Measurements from ENCODE around the gene KRTAP22-2.

Gene KRTAP22-2

GRCh38 chr21:30563072-30563471 is 27.1 kb downstream of the KRTAP22-2 start:
- Histone ChIP-seq H3K27ac (ENCODE audit: low read length) (no peak overlapping the region), H3K27me3 (ENCODE audit: low read depth, low read length) (no peaks in the 10 kb centered on the region), H3K36me3 (ENCODE audit: control insufficient read depth in 1 of 2, insufficient read depth in 2 of 2, low read length in 2 of 2) (no peaks in the 10 kb centered on the region), H3K9me3 (ENCODE audit: control insufficient read depth in 1 of 2, low read length in 2 of 2) (no peaks in the 10 kb centered on the region), H3K4me3 (ENCODE audit: low read depth in 1 of 2, low read length in 2 of 2) (no peak overlapping the region), H3K4me1 (ENCODE audit: control insufficient read depth in 1 of 2, insufficient read depth in 2 of 2, low read length in 2 of 2) (no peaks in the 10 kb centered on the region)

- no peaks in the 10 kb centered on the region for H3K4me1 ChIP-seq (ENCODE audit: control insufficient read depth in 1 of 2, insufficient read depth in 2 of 2, low read length in 2 of 2)
- no peaks in the 10 kb centered on the region for H3K27me3 ChIP-seq (ENCODE audit: low read depth, low read length)
- no peak overlapping the region for H3K27ac ChIP-seq (ENCODE audit: low read length)
- no peak overlapping the region for H3K4me3 ChIP-seq (ENCODE audit: low read depth in 1 of 2, low read length in 2 of 2)
- no peaks in the 10 kb centered on the region for H3K9me3 ChIP-seq (ENCODE audit: control insufficient read depth in 1 of 2, low read length in 2 of 2)
- H3K36me3 ChIP-seq (ENCODE audit: control insufficient read depth in 1 of 2, insufficient read depth in 2 of 2, low read length in 2 of 2), result no peaks in the 10 kb centered on the region
These were observed 28.2 kb downstream of the KRTAP22-2 start for GRCh38 chr21:30561957-30562356.

GRCh38 chr21:30561264-30561895 is 28.8 kb downstream of the KRTAP22-2 start, which contains the start of gene KRTAP19-7:
TSS of gene KRTAP19-7 (minus strand) at chr21:30561314. CDS start at chr21:30561289, 25 bp downstream.
- Histone ChIP-seq H3K27me3 (ENCODE audit: low read depth, low read length) (no peaks in the 10 kb centered on the region), H3K4me1 (ENCODE audit: control insufficient read depth in 1 of 2, insufficient read depth in 2 of 2, low read length in 2 of 2) (no peaks in the 10 kb centered on the region), H3K27ac (ENCODE audit: low read length) (no peak within 1 kb of the TSS), H3K4me3 (ENCODE audit: low read depth in 1 of 2, low read length in 2 of 2) (no peak within 1 kb of the TSS), H3K36me3 (ENCODE audit: control insufficient read depth in 1 of 2, insufficient read depth in 2 of 2, low read length in 2 of 2) (no peaks in the 10 kb centered on the region), H3K9me3 (ENCODE audit: control insufficient read depth in 1 of 2, low read length in 2 of 2) (no peaks in the 10 kb centered on the region)

- H3K27ac ChIP-seq (ENCODE audit: low read length), result no peak overlapping the region
- no peaks in the 10 kb centered on the region for H3K27me3 ChIP-seq (ENCODE audit: low read depth, low read length)
- no peaks in the 10 kb centered on the region for H3K4me1 ChIP-seq (ENCODE audit: control insufficient read depth in 1 of 2, insufficient read depth in 2 of 2, low read length in 2 of 2)
These were observed 35.1 kb downstream of the KRTAP22-2 start for GRCh38 chr21:30555095-30555494.

GRCh38 chr21:30552782-30553181 is 37.4 kb downstream of the KRTAP22-2 start:
- Histone ChIP-seq H3K4me3 (ENCODE audit: low read depth in 1 of 2, low read length in 2 of 2) (no peak overlapping the region), H3K4me1 (ENCODE audit: control insufficient read depth in 1 of 2, insufficient read depth in 2 of 2, low read length in 2 of 2) (no peaks in the 10 kb centered on the region), H3K9me3 (ENCODE audit: control insufficient read depth in 1 of 2, low read length in 2 of 2) (peaks cover 0 to 6% of the 10 kb centered on the region in 2 donors), H3K27me3 (ENCODE audit: low read depth, low read length) (no peaks in the 10 kb centered on the region), H3K36me3 (ENCODE audit: control insufficient read depth in 1 of 2, insufficient read depth in 2 of 2, low read length in 2 of 2) (no peaks in the 10 kb centered on the region), H3K27ac (ENCODE audit: low read length) (no peak overlapping the region)

More at GRCh38 chr21:30555095-30555494, 35.1 kb downstream of the KRTAP22-2 start:
- Histone ChIP-seq H3K4me3 (ENCODE audit: low read depth in 1 of 2, low read length in 2 of 2) (no peak overlapping the region), H3K36me3 (ENCODE audit: control insufficient read depth in 1 of 2, insufficient read depth in 2 of 2, low read length in 2 of 2) (no peaks in the 10 kb centered on the region), H3K9me3 (ENCODE audit: control insufficient read depth in 1 of 2, low read length in 2 of 2) (peaks cover 0 to 4% of the 10 kb centered on the region in 2 donors)

GRCh38 chr21:30541764-30542163 is 48.4 kb downstream of the KRTAP22-2 start, which contains the start of gene KRTAP19-6:
TSS of gene KRTAP19-6 (minus strand) at chr21:30541864. CDS start at chr21:30541833, 31 bp downstream.
- Histone ChIP-seq H3K36me3 (ENCODE audit: control insufficient read depth in 1 of 2, insufficient read depth in 2 of 2, low read length in 2 of 2) (no peaks in the 10 kb centered on the region), H3K4me1 (ENCODE audit: control insufficient read depth in 1 of 2, insufficient read depth in 2 of 2, low read length in 2 of 2) (no peaks in the 10 kb centered on the region), H3K27me3 (ENCODE audit: low read depth, low read length) (no peaks in the 10 kb centered on the region), H3K9me3 (ENCODE audit: control insufficient read depth in 1 of 2, low read length in 2 of 2) (no peaks in the 10 kb centered on the region), H3K4me3 (ENCODE audit: low read depth in 1 of 2, low read length in 2 of 2) (no peak within 1 kb of the TSS), H3K27ac (ENCODE audit: low read length) (no peak within 1 kb of the TSS)

Measured in muscle layer of duodenum (tissue), 2 donors.